PFSK-1 (cell line): ENCODE results near the gene LRCOL1.

Experiments
- FOXP2 ChIP-seq: optimal IDR thresholded peaks from 2 replicates; pipeline ENCODE3; 2011; ENCODE audit warnings: borderline replicate concordance, control low read depth, inconsistent platforms; ENCODE audit not compliant: insufficient read depth; ENCODE audit errors: extremely low read length, extremely low read depth
- POLR2AphosphoS5 ChIP-seq: IDR thresholded peaks from 2 replicates; pipeline ENCODE4 v1.6.1; 2012; ENCODE audit warnings: low read depth, mild to moderate bottlenecking, control low read depth, low read length, moderate library complexity
- REST ChIP-seq, 2 experiments: IDR thresholded peaks; 2 replicates each; pipeline versions ENCODE4 v1.6.1 to v1.8.0; 2011 to 2012; ENCODE audit warnings: low read depth in 2 of 2, low read length in 2 of 2, control low read depth in 1 of 2, inconsistent platforms in 1 of 2, mild to moderate bottlenecking in 1 of 2, moderate library complexity in 1 of 2; ENCODE audit not compliant: insufficient read depth in 1 of 2
- SIN3A ChIP-seq: IDR thresholded peaks from 2 replicates; pipeline ENCODE4 v1.6.1; 2012; ENCODE audit warnings: mild to moderate bottlenecking, low read length, moderate library complexity, borderline replicate concordance; ENCODE audit not compliant: insufficient read depth
- TAF1 ChIP-seq: IDR thresholded peaks from 2 replicates; pipeline ENCODE4 v1.6.1; 2012; ENCODE audit warnings: low read length, control low read depth, borderline replicate concordance; ENCODE audit not compliant: insufficient read depth

Gene LRCOL1

GRCh38 chr12:132646850-132647249, 36.5 kb upstream of the LRCOL1 start:
- TF ChIP-seq REST (IDR thresholded peaks at IDR 0.05; ENCODE audit: insufficient read depth in 1 of 2, low read depth in 2 of 2, low read length in 2 of 2) = no peak
- TF ChIP-seq SIN3A = no peak
- TF ChIP-seq POLR2AphosphoS5 = no peak
- no peak for TF ChIP-seq FOXP2
- no peak for TF ChIP-seq TAF1

GRCh38 chr12:132642846-132643835, 32.8 kb upstream of the LRCOL1 start:
- TF ChIP-seq SIN3A = no peak
- peak; percentile 51; the same call in 1 of the 2 replicates for TF ChIP-seq POLR2AphosphoS5
- no peak for TF ChIP-seq FOXP2

GRCh38 chr12:132641811-132642650, 31.6 kb upstream of the LRCOL1 start:
- TF ChIP-seq SIN3A = no peak
- TF ChIP-seq REST (IDR thresholded peaks at IDR 0.05; ENCODE audit: insufficient read depth in 1 of 2, low read depth in 2 of 2, low read length in 2 of 2) = no peak
- no peak for TF ChIP-seq TAF1
- no peak; the same call in 1 of the 2 replicates for TF ChIP-seq POLR2AphosphoS5
- TF ChIP-seq FOXP2 = no peak

- TF ChIP-seq POLR2AphosphoS5 (no peak), REST (IDR thresholded peaks at IDR 0.05; ENCODE audit: insufficient read depth in 1 of 2, low read depth in 2 of 2, low read length in 2 of 2) (no peak)
Measured at GRCh38 chr12:132640936-132641335, 30.6 kb upstream of the LRCOL1 start.

- TF ChIP-seq TAF1 = no peak
- TF ChIP-seq REST (IDR thresholded peaks at IDR 0.05; ENCODE audit: insufficient read depth in 1 of 2, low read depth in 2 of 2, low read length in 2 of 2) = no peak
- TF ChIP-seq POLR2AphosphoS5 = no peak; the same call in 1 of the 2 replicates
- no peak for TF ChIP-seq FOXP2
- TF ChIP-seq SIN3A = no peak
Measured at GRCh38 chr12:132639956-132640520, 29.7 kb upstream of the LRCOL1 start.
